Stimulated activated CD4-positive, alpha-beta T cell treated with anti-CD3 and anti-CD28 coated beads, TNF-alpha, amount 100 ng/mL, for 1 hour (primary cell): Measurements from ENCODE around the gene THAP5.

Experiments
- DNase-seq, 3 donors: peaks; one replicate each; pipeline ENCODE4 v3.0.0-alpha.2; 2020; ENCODE audit warnings: low read depth in 3 of 3, low spot score in 1 of 3

The THAP5 gene

GRCh38 chr7:108533712-108534111 is 35.8 kb downstream of the THAP5 start:
- DNase-seq: no peak

GRCh38 chr7:108529341-108529740 is 40.2 kb downstream of the THAP5 start:
- no peak for DNase-seq

GRCh38 chr7:108528183-108528712 is 41.3 kb downstream of the THAP5 start:
- DNase-seq: no peak

DNA sequence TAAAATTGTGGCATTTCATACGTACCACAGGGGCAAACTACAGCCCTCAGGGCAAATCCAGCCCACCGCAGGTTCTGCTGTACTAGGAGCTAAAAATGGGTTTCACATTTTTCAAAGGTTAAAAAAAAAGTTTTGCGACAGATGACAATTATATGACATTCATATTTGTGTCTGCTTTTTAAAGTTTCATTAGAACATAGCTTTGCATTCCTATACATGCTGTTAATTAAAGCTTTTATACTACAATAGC is 42.8 kb downstream of the THAP5 start:
- no peak for DNase-seq

DNA sequence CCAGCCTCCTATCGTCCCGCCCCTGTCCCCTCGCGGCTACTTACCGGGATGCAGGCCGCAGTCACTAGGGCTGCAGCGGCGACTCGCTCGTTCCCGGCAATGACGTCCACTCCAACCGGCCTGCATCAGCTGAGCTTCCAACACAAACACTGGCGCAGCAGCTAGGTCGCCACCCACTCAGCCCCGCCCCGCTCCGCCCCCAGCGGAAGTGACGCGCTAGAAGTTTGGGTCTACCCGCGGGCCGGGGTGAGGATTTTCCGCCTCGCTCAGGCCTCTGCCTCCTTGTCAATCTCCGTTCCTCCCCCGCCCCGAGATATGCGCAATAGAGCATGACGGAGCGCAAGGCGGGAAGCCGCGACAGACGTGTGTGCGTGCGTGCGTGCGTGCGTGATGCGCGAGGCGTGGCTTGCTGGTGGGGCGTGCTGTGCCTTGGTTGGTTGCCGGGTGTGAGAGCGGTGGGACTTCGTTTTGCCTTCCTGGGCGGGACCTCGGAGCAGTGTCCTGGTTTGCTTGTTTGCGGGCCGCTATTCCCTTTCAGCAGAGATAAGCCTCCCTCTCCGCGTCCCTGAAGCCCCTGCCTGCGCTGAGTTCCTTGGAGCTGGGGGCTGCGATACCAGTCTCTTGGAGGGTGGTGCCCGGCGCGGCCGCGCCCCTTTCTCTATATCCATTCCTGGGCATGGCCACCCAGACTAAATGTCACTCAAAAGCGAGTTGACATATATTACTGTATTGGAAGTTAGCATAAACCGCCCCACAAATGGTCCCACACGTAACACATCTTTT is 43.3 kb downstream of the THAP5 start, which contains the start of gene PNPLA8:
TSS of gene PNPLA8 (minus strand) at position 151 of the 783 bp plus-strand sequence. CDS start 10,644 bp downstream, outside the sequence.
- DNase-seq: peak; percentile 96 to 100 (median 99)

- DNase-seq: no peak
These were observed 44.0 kb downstream of the THAP5 start for GRCh38 chr7:108525327-108525984.

DNA sequence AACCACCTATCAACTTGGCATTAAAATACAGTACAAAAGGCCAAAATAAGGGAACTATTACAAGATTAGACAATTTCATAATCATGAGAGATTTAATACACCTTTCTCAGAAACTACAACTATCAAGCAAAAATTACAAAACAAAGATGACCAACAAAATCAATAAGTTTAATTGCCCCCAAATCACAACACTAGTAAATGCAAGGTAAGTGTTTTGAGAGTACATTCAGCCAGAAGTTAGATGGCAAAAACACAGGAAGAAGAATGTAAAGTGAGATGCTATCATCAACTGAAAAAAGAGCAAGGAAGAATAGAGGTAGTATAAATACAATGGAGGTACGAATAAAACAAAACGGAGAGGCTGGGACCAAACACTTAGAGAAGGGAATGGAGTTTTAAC is 46.7 kb downstream of the THAP5 start:
- DNase-seq: no peak

DNA sequence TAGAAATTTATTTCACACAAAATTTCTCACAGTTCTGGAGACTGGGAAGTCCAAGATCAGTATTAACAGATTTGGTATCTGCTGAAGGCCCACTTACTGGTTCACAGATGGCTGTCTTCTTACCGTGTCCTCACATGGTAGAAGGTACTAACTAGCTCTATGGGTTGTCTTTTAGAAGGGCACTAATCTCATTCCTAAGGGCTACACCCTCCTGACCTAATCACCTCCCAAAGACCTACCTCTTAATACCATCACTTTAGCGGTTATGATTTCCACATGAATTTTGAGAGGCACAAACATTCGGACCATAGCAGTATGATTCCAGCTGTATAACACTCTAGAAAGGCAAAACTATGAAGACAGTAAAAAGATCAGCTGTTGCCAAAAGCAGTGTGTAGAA is 51.6 kb downstream of the THAP5 start:
- no peak for DNase-seq

DNA sequence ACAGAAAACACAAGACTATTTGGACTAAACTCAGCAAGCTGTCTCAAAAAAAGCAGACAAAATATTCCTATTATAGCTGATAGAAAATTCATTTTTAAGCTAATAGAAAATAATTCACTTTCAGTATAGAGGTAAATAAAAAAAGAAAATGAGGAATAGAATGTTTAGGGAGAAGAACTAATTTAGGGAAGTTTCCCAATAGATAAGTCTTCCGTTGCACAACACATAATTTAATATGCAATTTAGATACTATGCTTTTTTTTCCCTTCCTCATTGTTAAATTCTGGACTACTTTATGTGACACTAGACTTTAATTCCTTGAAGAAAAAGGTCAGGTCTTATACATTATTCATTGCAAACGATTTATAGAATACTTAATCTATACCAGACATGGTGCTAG is 53.9 kb downstream of the THAP5 start:
- DNase-seq: no peak

GRCh38 chr7:108515013-108515412 is 54.5 kb downstream of the THAP5 start:
- DNase-seq: no peak
